ENCODE results near the gene ASPHD1. TPM values are rescaled to one million over a fixed set of nuclear protein-coding genes. Genes with fewer than 3 reads are reported as not detected.
A peak's percentile ranks its signal among the peaks of the same experiment; 100 is the strongest.
"Not testable (repeated sequence)": the region's sequence is repeated elsewhere in the genome, so short reads cannot be mapped to it uniquely, and the experiment has no call there.

ASPHD1 gene
- total and polyA plus RNA-seq, 8 donors: 0.42 to 15.6 (median 0.63) TPM

- Histone ChIP-seq H3K4me1 (peaks cover 7 to 28% of the 10 kb centered on the region in 2 donors), H3K4me3 (peak overlapping the region; percentile 99), H3K9me3 (no peaks in the 10 kb centered on the region), H3K36me3 (peaks cover 0 to 31% of the 10 kb centered on the region in 2 donors), H3K27ac (peak overlapping the region in 1 of 2 donors; percentile 88), H3K27me3 (no peaks in the 10 kb centered on the region)
- ATAC-seq (peak; percentile 5), DNase-seq (no peak)
- TF ChIP-seq CTCF (IDR thresholded peaks at IDR 0.05): no peak
- intact Hi-C loops (cut with DNase I): loop anchor here (10.0 kb wide), 2 partner anchors 60 to 80 kb away; partner anchors contain the start of gene CDIPT (in 1 of the 2)
Observed at GRCh38 chr16:29925105-29925756, 24.9 kb downstream of the ASPHD1 start.

GRCh38 chr16:29925781-29926710, 25.8 kb downstream of the ASPHD1 start, which contains the start of gene KCTD13:
TSS of gene KCTD13 (minus strand) at chr16:29926226. CDS start at chr16:29926033, 193 bp downstream.
- Histone ChIP-seq H3K36me3 (peaks cover 0 to 23% of the 10 kb centered on the region in 2 donors), H3K9me3 (no peaks in the 10 kb centered on the region), H3K27me3 (no peaks in the 10 kb centered on the region), H3K27ac (peak within 1 kb of the TSS; percentile 84 to 88), H3K4me1 (peaks cover 7 to 28% of the 10 kb centered on the region in 2 donors), H3K4me3 (peak within 1 kb of the TSS; percentile 99)
- peak; percentile 98 for ATAC-seq
- TF ChIP-seq CTCF (IDR thresholded peaks at IDR 0.05): no peak
- intact Hi-C loops (cut with DNase I): loop anchor here (10.0 kb wide), 2 partner anchors 61 to 79 kb away; partner anchors contain the start of gene CDIPT (in 1 of the 2)
- DNase-seq: peak; percentile 86 to 95 (median 91)

- DNase-seq (peak in 1 of 4 donors; percentile 36), ATAC-seq (peak; percentile 52)
- intact Hi-C loops (cut with DNase I): loop anchor here (10.0 kb wide), 2 partner anchors 62 to 78 kb away; partner anchors contain the start of gene CDIPT (in 1 of the 2)
- H3K27me3 ChIP-seq: no peaks in the 10 kb centered on the region
- H3K4me3 ChIP-seq: peak overlapping the region; percentile 99
- TF ChIP-seq CTCF (IDR thresholded peaks at IDR 0.05): no peak
- H3K4me1 ChIP-seq: peaks cover 7 to 28% of the 10 kb centered on the region in 2 donors
- no peaks in the 10 kb centered on the region for H3K9me3 ChIP-seq
- peaks cover 0 to 17% of the 10 kb centered on the region in 2 donors for H3K36me3 ChIP-seq
- H3K27ac ChIP-seq: peak overlapping the region; percentile 84 to 88
Observed at GRCh38 chr16:29926711-29927052, 26.4 kb downstream of the ASPHD1 start.

GRCh38 chr16:29927070-29927905, 27.0 kb downstream of the ASPHD1 start:
- peak overlapping the region; percentile 84 to 88 for H3K27ac ChIP-seq
- no peak for TF ChIP-seq CTCF (IDR thresholded peaks at IDR 0.05)
- DNase-seq: no peak
- H3K27me3 ChIP-seq: no peaks in the 10 kb centered on the region
- H3K9me3 ChIP-seq: no peaks in the 10 kb centered on the region
- H3K4me1 ChIP-seq: peaks cover 7 to 28% of the 10 kb centered on the region in 2 donors
- no peak for ATAC-seq
- H3K36me3 ChIP-seq: peaks cover 0 to 11% of the 10 kb centered on the region in 2 donors
- intact Hi-C loops (cut with DNase I): loop anchor here (10.0 kb wide), 2 partner anchors 62 to 78 kb away; partner anchors contain the start of gene CDIPT (in 1 of the 2)
- H3K4me3 ChIP-seq: peak overlapping the region; percentile 99

GRCh38 chr16:29931750-29932149, 31.5 kb downstream of the ASPHD1 start:
- H3K4me3 ChIP-seq; H3K27me3 ChIP-seq; DNase-seq; H3K9me3 ChIP-seq; ATAC-seq; H3K36me3 ChIP-seq; H3K27ac ChIP-seq; intact Hi-C loops (cut with DNase I); H3K4me1 ChIP-seq: not testable (repeated sequence)

Data from left lung (tissue), 10 donors.